Stimulated activated CD8-positive, alpha-beta memory T cell treated with anti-CD3 and anti-CD28 coated beads, Interleukin-4, amount 100 ng/mL, for 4 hours (primary cell): ENCODE data around the gene AFF2.

ENCODE experiments used
- DNase-seq, 2 donors: peaks; one replicate each; pipeline ENCODE4 v3.0.0-alpha.2; 2020; ENCODE audit warnings: low read depth in 2 of 2, low spot score in 1 of 2

Gene AFF2

DNA sequence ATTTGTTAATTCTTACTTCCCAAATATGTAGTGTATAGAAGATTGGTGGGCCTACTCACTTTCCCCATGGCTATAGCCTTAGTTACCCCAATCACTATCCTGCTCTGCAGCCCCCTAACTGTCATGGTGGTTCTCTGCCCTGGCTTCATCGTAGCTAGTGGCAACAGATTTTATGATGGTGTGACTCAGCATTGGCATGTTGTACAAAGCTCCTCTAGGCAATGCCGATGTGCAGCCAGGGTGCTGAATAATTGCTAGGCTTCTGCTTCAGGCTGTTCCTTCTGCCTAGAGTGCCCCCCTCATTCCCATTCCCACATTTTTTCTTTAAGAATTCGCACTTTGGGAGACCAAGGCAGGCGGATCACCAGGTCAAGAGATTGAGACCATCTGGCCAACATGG lies 35.2 kb downstream of the AFF2 start:
- DNase-seq = no peak

- DNase-seq = no peak
Measured at GRCh38 chrX:148536961-148537360, 36.5 kb downstream of the AFF2 start.

- DNase-seq = no peak
Measured at GRCh38 chrX:148537556-148538182, 37.3 kb downstream of the AFF2 start.

DNA sequence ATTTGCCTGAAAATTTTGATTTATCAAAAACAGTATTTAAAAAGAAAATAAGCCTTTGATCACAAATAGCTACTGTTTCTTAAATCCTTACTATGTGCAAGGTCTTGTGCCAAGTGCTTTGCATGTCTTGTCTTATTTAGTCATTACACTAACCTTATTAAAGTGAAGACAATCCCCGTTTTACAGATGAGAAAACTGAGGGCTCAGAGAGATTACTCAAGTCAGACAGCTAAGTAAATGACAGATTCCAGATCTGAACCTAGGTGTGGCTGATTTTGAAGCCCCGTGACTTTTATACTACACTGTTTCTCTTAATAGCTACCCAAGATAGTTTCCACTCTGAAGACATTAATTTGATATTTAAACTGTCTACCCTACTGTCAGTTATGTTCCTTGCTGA lies 38.2 kb downstream of the AFF2 start:
- DNase-seq = no peak

- DNase-seq = no peak
Measured at GRCh38 chrX:148540114-148540513, 39.7 kb downstream of the AFF2 start.

DNA sequence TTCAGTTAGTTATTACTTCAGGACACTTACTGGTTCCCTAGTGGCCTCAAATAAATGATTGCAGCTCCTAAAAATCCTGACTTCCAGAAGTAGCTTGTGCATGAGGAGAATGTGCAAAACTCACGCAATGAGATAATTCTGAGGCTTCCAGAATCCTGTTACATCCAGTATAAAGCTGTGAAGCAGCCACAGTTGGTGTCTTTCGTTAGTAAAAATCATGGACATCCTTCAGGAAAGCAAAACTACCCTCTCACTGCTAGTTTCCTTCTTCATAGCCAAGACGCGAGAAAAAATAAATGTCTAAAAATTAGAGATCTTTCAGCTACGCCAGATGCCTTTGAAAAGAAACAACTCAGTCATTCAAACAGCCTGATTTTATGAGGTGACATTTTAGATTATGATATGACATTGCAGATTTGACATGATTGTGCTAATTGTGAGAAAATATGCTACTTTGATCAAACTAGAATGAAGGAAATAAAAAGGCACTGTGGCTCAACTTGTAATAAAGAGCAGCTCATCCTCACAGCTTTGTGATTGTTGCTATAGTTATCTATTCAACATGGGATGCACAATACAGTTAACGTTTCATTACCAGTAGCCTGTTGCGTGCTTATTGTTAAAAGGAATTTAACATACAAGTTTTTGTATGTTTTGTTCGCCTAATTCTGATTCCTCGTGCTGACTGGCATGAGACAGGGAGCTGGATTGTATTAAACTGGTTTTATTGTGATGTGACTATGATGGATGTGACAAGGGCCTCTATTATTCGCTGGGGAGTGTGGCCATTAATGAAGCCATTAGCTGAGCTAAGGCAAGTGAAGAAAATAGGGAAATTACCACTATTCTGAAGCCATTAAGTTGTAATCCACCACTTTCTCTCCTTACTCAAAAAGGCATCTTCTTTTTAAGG lies 40.5 kb downstream of the AFF2 start:
- no peak for DNase-seq

- DNase-seq = no peak
Measured at GRCh38 chrX:148541584-148541940, 41.1 kb downstream of the AFF2 start.

DNA sequence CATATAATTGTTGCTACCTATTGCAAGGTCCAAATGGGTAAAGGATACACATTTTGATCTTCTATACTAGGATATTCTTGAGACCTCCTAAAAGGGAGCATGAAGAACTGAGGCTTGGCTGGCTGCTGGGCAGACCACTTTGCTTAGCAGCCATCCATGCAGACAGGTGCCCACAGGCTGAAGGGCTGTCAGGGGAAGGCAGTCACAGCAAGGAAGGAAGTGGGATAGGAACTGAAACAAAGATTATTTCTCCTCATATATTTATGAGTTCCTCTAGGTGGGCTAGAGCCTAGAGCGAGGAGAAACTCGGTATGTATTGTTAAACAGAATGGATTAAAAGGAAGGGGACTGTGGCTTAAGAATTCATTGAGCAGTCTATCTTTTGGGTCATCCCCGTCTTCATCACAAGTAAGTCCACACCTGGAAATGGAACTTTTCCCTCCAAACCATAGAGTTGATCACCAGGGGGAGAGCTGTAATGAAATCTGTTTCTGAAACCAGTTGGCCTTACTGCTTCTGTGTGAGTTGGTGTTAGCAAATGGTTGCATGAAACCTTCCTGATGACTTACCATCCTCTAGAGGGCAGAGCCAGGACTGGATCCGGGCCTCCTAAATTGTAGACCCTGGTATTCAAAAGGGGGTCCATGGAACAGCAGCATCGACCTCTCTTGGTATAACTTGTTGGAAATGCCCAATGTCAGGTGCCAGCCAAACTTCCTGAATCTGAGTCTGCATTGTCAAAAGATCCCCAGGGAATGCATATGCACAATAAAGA lies 42.3 kb downstream of the AFF2 start:
- no peak for DNase-seq

- DNase-seq = no peak
Measured at GRCh38 chrX:148552775-148553174, 52.4 kb downstream of the AFF2 start.

DNA sequence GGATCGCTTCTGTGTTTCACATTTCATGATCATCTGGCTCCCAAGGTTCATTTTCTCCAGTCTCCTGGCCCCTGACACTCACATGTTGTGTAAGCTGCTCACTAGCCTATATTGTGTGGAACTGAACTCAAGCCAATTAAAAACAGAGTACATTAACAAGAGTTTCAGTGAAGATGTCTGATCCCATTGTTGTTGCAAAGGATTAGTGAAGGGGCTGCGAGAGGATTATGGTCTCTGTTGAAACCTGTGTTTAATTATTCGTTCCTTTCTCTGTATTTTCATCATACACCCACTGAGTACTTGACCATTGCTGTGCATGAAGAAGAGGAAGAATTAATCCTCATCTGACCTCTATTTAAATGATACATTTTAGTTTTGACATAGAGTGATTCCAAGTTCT lies 54.7 kb downstream of the AFF2 start:
- no peak for DNase-seq

DNA sequence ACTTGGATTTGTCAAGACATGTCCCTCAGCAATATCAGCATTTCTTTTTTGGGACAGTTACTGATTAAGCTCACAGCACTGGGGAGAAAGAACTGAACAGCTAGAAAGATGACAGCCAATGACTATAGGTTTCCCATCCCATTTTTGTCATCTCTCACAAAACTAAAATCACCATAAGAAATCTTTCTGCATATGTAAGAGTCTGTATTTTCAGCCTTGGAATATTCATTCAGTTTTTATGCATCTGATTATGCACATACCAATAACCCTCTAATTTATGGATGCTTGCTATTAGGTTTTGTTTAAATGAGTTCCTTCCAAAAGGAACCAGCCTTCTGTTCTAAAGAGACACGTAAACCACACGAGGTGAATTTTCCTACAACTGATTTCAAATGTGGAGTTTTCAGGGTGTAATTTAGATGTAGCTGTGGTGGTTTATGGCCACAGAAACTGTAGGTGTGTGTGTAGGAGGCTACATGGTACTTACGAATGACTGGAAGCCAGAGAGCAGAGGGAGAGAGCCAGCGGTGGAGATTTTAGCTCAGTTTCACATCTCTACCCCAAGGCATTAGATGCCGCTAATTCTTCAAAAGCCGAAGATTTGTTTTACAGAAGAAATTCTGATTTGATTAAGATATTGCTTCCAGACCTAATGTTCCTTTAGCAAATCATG lies 55.3 kb downstream of the AFF2 start:
- DNase-seq = no peak

DNA sequence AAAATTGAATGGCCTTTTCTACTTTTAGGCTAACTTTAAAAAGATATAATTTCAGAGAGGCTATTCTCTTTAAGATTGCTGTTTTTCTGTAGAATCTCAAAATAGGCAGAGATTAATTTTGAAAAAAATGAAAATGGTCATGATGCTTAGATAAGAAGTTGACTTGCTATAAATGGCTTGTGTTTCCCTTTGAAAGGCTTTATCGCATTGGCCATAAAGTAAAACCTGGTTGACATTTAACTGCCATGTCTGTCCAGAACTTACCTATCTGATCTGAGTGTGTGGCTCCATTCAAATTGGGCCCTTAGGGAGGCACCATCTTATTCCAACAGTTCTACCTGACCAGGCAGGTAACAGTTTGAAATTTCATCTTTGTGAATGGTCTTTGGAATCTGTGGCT lies 56.1 kb downstream of the AFF2 start:
- no peak for DNase-seq

- no peak for DNase-seq
Measured at GRCh38 chrX:148562846-148563245, 62.4 kb downstream of the AFF2 start.

DNA sequence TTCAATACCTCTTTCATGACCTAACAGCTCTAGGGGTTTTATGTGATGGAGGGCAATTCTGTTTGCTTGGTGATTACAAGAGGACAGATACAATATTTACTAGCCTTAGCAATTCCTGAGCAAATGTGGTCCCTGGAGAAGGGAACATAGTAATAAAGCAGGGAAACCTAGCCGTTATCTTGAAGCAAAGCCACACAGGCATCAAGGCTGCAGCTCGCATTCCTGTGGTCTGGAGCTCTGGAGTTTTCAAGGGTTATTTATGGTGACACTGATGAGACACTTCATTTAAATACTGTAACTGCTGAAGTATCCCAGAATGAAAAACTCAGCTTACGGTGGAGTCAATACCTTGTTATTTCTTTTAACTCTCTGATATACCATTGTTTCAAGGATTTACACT lies 66.8 kb downstream of the AFF2 start:
- no peak for DNase-seq

DNA sequence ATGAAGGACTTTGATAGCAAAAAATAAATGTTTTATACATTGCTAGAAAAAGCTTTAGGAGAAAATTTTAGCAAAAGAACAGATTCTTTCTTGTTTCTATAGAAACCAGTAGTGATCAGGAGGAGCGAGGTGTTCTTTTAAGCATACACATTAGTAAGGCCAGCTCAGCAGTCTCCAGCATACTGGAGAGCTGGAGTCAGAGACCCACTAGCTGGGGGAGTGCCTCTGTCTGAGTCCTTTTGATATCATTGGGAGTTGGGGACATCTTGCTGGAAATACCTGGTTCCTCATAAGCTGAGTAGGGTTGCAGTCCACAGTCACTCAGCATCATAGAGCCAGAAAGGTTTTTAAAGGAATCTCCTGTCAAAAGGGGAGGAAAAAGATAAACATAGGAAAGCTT lies 67.4 kb downstream of the AFF2 start:
- DNase-seq = no peak

DNA sequence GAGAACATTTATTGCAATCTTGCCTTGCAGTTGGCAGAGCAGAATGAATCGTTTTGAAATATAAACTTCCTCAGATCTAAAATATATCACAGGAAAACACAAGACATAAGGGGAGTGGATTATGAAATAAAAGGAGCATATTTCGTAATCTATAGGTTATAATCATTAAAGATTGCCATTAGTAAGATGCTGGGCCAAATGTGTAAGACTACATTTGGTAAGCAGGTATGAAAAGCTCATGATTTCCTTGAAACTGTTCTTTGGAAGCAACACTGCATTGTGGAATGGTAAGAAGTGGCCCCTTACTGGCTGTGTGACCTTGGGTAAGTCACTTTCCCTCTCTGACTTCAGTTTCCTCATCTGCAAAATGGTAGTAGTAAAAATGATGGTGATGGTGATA lies 68.3 kb downstream of the AFF2 start:
- no peak for DNase-seq

DNA sequence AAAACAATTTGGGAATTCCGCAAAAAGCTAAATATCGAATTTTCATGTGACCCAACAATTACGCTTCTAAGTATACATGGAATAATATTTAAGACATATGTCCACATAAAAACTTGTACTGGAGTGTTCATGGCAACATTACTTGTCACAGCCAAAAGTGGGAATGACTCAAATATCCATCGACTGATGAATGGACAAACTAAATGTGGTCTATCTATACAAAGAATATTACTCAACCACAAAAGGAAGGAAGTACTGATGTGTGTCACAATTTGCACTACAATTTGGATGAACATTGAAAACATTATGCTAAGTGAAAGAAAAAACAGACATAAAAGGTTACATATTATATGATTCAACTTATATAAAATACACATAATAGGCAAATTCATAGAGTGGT lies 71.9 kb downstream of the AFF2 start:
- no peak for DNase-seq

GRCh38 chrX:148573119-148573518 lies 72.7 kb downstream of the AFF2 start:
- no peak for DNase-seq

GRCh38 chrX:148574237-148574973 lies 74.0 kb downstream of the AFF2 start:
- DNase-seq = no peak

DNA sequence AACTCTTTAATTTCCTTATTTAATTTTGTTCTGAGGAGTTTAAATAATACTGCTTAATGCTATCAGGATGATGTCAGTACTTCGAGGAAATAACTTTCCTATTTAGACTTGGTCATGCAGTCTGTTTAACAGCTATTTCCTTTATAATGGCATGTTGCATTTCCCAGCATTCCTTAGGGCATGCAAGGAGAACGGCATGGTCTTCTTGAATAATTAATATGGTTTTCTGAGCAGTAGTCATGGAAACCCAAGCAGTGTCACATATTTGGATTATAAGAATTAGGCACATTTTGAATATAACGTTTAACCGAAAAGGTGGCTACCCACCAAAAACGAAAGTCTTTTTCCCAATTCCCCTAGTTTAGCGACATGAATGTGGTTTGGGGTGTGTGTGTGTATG lies 76.0 kb downstream of the AFF2 start:
- no peak for DNase-seq

- DNase-seq = no peak
Measured at GRCh38 chrX:148577741-148578140, 77.3 kb downstream of the AFF2 start.
